Pons (tissue), 1 donor: ENCODE results near the gene CPZ.
A peak's percentile ranks its signal among the peaks of the same experiment; 100 is the strongest.

Experiments
- DNase-seq: peaks from one replicate; pipeline ENCODE4 v3.0.0-alpha.2; 2016; ENCODE audit warnings: low spot score

The CPZ gene

DNA sequence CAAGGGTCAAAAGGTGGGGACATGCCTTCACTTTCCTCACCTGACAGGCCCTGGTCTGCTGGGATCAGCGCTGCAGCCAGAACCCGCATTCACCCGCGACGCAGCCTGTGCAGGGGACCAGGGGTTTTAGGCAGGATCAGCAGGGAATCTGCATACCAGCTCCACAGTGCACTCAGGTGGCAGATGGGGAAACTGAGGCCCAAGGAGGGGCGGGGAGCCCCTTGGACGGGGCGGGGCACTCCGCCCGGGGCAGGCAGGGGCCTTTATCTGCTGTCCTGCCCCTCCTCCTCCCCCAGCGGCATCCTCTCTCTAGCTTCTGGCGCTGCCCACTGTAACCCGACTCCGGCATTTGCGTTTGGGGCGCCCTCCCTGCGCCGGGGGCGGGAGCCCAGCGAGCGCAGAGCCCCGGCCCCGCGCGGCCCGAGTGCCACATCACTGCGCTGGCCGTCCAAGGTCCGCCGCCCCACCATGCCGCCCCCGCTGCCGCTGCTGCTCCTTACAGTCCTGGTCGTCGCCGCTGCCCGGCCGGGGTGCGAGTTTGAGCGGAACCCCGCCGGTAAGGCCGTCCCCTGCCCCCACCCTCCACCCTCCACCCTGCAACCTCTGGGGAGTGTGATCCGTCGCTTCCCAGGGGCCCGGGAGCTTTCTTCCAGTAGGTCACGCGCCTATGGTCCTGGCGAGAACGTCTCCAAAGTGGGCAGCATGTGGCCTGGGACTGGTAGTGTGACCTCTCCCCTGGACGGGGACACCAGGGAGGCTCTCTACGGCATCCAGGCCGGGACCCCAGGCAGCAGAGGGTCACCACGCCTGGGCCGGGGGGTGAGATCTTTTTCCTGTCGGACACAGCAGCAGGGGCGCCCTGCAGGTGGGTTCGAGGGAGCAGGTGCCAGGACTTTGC lies at the start of gene CPZ:
Gene CPZ, plus strand, starts transcription at position 400 of the 898 bp plus-strand sequence. Its CDS starts 69 bp downstream, at position 469.
- DNase-seq = no peak

DNA sequence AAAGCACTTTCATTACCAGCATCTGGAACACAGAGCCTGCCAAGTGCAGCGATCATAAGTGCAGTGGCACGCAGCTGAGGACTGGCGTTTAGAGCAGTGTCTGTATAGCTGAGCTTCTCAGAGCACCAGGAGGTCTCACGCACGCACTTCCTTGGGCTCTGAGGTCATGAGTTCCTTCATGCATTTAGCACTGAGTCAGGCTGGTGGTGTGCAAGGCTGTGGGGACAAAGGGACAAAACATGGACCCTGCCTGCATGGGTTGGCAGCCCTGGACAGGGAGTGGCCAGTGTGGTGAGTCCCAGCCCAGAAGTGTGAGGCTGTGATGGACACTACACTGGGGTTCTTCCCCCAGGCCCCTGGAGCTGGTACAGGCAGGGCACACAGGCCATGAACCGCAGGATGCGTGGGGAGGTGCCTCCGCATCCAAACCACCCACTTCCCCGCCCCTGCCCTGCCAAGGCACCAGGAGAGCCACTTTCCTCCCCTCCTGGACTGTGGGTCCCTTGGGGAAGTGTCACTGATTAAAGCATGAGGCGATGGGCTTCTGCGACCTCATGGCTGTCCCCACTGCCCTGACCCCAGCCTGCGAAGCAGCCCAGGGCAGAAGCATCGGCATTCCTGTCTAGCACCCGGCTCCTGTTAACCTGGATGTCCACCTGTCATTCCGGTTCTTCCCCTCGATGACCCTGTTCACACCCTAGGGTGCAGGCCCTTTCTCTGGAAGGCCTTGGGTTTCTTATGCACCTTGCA lies 49.6 kb upstream of the CPZ start:
- DNase-seq = no peak

- DNase-seq = no peak
These were observed 48.9 kb upstream of the CPZ start for GRCh38 chr4:8543623-8544022.

DNA sequence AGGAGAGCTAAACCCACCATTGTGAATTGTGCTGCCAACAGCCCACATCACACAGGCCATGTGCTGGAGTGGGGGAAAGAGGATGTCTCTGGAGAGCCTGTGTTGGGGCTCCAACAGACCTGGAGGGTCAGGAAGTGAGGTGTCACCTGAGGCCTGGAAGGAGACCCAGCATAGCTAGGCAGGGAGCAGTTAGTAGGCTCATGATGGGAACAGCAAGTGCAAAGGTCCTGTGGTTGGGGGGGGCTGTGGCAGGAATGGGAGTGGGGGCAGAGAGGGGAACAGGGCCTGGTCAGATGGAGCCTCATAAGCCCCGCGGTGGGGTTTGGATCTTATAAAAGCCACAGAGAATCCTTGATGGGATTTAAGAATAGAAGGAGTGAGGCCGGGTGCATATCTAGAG lies 48.3 kb upstream of the CPZ start:
- no peak for DNase-seq

- no peak for DNase-seq
These were observed 47.7 kb upstream of the CPZ start for GRCh38 chr4:8544741-8545438.

DNA sequence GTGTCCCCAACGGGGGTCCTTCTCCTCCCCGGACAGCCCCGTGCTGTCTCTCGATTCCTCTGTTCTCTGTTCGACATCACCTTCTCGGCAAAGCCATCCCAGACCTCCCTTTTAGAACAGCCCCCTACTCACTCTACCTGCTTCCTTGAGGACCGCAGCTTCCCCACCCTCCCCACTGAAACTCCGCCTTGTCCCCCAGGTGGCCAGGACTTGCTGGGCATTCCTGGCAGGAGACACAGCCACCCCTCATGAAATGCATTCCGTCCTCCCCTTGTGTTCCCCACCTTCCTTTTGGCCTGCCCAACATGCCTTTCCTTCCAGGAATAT lies 47.2 kb upstream of the CPZ start:
- no peak for DNase-seq

DNA sequence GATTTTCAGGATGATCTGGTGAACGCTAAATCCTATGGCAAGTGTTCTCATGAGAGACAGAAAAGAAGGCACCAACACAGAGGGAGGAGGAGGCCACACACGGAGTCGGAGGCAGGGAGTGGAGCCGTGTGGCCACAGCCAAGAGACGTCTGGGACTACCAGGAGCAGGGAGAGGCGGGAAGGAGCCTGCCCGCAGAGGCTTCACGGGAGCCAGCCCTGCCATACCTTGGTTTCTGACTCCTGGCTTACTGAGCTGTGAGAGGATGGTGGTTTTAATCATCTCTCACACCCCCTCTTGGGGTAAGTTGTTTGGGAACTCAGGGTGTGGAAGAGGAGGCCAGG lies 45.8 kb upstream of the CPZ start:
- no peak for DNase-seq

DNA sequence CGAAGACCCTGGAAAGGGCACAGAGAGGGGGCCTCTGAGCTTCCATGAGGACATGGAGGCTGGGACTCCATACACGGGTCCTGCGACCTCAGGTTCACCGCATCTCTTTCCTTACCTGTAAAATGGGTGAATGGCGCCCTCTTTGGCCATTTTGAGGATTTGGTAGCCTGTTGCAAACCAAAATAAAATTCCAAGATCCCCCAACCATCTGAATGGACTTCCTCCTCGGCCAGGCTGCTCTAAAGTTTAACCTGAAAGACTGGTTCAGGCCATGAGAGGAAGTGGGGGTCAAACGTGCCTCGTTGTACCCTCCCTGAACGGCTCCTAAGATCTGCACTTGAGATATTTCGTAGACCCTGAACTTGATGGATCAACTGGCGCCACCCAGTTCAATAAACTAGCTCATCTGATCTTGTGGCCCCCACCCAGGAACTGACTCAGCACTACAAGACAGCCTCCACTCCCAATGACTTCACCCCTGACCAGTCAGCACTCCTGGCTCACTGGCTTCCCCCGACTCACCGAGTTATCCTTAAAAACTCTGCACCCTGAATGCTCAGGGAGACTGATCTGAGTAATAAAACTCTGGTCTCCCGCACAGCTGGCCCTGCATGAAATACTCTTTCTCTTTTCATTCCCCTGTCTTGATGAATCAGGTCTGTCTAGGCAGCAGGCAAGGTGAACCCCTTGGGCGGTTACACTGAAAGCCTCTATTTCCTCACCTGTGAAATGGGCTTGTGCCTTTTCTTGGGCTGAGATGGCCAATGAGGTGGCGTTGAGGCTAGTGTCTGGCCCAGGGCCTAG lies 45.3 kb upstream of the CPZ start:
- no peak for DNase-seq

DNA sequence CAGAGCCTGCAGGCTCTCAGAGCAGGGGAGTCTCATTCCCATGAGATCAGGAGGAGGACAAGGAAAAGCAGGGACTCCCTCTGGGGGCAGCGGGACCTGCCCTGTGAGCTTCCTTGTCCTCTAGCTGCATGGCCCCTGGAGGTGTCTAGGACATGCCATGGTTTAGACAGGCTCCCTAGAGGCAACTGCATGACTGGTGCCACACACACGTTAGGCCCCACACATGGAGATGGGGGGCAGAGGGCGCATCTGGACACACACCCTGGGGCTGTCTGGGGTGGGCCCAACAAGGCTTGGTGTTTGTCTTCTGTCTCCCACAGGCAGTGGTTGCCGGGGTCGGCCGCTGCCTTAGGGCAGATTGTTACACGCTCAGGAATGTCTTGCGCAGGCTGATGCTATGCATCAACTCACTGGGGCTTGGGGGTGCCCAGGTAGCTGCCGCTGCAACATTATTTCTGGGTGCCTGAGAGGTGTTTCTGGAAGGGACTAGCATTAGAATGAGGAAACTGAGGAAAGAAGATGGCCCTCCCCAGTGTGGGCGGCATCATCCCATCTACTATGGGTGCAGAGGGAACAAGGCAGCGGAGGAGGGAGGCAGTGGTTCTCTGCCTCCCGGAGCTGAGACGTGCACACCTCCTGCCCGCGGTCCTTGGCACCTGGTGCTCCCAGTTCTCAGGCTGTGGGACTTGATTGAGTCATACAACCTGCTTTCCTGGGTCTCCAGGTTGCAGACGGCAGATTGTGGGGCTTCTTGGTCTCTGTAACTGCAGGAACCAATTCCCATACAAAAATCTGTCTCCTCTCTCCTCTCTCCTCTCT lies 44.4 kb upstream of the CPZ start:
- DNase-seq = no peak

- no peak for DNase-seq
These were observed 43.7 kb upstream of the CPZ start for GRCh38 chr4:8548731-8549351.

DNA sequence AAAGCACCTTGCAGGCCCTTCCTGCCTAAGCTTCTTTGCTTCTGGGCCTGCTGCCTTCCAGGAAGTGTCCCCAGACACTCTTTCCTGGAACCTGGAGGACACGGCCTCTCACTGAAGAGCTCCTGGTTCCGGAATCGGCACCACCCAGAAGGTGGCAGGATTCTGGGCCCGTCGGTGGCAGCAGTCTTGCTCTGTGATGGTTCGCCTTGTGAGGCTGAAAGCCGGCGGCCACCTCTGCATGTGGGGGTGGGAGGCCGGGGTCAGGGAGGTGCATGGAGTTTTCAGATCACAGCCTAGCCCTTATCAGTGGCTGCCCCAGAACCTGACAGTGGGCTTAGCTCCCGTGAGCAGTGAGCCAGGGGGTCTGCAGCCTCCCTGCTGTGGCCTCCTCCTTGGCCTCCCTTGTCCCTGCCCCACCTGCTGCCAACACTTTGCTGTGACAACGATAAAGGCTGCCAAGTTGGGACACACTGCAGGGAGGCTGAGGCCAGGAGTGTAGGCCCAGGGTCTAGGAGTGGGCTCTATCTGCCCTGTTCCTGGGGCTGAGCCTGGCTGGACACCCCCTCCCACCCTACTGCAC lies 43.1 kb upstream of the CPZ start:
- DNase-seq = no peak

GRCh38 chr4:8550691-8551090 lies 41.9 kb upstream of the CPZ start:
- DNase-seq = no peak

- no peak for DNase-seq
These were observed 40.5 kb upstream of the CPZ start for GRCh38 chr4:8552024-8552423.

GRCh38 chr4:8552581-8553205 lies 39.9 kb upstream of the CPZ start:
- no peak for DNase-seq

DNA sequence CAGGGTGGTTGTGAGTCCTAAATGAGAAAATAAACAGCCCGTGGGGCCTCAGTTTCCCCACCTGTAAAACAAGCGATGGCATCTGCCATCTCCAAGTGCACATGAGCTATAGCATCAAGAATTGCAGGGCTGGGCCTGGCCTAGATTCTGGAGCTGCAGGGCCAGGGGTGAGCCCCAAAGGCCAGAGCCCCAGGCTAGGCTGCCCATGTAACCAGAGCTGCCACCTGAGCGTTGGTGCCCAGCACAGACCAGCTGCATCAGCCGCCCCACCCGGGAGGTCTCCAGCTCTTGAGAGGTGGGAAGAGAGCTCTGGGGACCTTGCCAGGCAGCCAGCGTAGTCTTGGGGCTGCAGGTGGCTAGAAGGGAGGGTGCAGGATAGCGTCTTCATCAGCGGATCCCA lies 39.3 kb upstream of the CPZ start:
- no peak for DNase-seq

DNA sequence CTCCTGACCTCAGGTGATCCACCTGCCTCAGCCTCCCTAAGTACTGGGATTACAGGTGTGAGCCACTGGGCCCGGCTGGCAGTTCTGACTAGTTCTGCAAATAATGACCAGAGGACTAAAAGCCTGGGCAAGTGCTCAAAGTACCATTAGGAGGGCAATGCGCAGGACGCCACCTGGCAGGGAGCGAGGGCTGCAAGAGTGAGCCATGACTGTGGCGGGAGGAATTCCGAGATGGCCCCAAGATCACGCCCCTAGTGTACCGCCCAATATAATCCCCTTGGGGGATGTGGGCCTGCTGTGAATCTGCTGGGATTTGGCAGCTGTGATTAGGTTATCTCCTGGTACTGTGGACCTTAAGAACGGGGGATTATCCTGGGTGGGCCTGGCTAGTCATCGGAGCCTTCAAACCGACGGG lies 38.6 kb upstream of the CPZ start:
- DNase-seq = no peak

- DNase-seq = no peak
These were observed 37.9 kb upstream of the CPZ start for GRCh38 chr4:8554555-8555100.

DNA sequence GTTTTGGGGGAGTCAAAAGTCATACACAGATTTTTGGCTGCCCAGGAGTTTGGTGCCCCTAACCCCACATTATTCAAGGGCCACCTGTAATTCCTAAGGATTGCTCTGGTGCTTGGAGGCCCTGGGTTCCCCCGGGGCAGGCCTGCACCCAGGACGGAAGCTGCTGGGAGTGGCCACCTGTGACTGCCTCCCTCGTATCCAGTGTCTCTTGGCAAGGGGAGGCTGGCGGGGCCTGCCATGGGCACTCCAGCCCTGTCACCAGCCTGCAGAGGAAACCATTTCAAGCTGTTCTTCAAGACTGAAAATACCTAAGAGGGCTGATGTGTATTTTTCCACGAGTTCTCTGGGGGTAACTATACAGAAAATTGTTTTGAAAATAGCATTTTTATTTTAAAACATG lies 36.8 kb upstream of the CPZ start:
- DNase-seq = no peak

DNA sequence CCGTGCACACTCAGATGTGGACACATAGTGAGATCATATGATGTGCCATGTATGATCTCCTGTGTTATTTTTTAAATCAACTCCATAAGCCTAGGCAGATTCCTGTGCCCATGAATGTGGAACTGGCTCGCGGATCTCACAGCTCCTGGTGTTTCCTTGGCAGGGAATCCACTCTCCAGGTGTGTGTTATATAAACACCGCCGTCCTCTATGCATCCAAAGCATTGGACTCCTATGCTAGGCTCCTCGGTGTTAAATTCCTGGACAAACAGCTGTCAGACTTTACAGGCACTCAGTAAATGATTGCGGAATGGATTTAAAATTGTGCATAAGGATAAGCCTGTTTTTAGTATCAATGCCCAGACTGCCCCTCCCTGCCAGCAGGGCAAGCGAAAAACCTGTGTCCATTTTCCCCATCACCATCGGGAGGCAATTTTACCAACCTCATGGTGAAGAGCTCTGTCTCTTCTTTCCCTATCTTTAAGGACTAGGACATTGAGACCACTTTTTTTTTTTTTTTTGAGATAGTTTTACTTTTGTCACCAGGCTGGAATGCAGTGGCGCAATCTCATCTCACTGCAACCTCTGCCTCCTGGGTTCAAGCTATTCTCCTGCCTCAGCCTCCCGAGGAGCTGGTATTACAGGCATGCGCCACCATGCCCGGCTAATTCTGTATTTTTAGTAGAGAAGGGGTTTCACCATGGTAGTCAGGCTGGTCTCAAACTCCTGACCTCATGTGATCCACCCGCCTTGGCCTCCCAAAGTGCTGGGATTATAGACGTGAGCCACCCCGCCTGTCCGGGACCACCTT lies 36.0 kb upstream of the CPZ start:
- DNase-seq = peak; percentile 4
